ENCODE data around the gene TMEM150C.
"Not testable (repeated sequence)": the region's sequence is repeated elsewhere in the genome, so short reads cannot be mapped to it uniquely, and the experiment has no call there.

TMEM150C gene

DNA sequence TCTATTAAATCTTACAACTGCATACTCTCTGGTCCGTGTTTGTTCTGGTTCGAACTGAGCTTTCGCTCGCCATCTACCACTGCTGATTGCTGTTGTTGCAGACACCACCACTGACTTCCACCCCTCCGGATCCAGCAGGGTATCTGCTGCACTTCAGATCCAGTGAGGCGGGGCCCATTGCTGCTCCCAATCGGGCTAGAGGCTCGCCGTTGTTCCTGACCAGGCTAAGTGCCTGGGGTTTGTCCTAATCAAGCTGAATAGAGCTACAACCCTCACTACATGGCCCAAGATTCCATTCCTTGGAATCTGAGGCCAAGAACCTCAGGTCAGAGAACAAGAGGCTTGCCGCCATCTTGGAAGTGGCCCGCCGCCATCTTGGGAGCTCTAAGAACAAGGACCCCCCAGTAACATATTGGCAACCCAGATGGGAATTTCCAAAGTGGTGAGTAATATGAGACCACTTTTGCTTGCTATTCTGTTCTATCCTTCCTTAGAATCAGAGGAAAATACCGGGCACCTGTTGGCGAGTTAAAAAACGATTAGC is 88.1 kb downstream of the TMEM150C start:
- no peak for DNase-seq (ENCODE audit: low spot score)

DNA sequence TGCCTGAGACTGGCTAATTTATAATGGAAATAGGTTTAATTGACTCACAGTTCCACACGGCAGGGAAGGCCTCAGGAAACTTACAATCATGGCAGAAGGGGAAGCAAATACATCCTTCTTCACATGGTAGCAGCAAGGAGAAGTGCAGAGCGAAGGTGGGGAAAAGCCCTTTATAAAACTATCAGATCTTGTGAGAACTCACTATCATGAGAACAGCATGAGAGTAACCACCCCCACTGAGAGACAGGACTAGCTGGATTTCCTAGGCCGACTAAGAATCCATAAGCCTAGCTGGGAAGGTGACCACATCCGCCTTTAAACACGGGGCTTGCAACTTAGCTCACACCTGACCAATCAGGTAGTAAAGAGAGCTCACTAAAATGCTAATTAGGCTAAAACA is 88.7 kb downstream of the TMEM150C start:
- DNase-seq (ENCODE audit: low spot score): not testable (repeated sequence)

- no peak for DNase-seq (ENCODE audit: low spot score)
Measured at GRCh38 chr4:82469791-82470345, 91.9 kb downstream of the TMEM150C start.

DNA sequence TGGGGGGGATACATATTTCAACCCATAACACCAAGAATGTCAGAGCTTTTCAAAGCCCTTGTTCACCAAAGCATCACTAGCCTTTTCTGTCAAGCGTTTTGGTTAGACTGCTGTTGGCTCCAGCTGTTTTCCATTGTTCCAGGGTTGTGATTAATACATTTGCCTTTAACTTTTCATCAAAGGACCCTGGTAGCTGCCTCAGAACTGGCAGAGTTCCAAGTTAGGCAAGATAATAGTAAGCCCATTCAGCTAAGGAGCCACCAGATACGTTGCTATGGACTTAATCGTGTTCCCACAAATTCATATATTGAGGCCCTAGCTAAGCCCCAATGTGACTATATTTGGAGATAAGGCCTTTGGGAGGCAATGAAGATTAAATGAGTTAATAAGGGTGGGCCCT is 94.3 kb downstream of the TMEM150C start:
- no peak for DNase-seq (ENCODE audit: low spot score)

- no peak for DNase-seq (ENCODE audit: low spot score)
Measured at GRCh38 chr4:82463221-82463620, 98.6 kb downstream of the TMEM150C start.

DNA sequence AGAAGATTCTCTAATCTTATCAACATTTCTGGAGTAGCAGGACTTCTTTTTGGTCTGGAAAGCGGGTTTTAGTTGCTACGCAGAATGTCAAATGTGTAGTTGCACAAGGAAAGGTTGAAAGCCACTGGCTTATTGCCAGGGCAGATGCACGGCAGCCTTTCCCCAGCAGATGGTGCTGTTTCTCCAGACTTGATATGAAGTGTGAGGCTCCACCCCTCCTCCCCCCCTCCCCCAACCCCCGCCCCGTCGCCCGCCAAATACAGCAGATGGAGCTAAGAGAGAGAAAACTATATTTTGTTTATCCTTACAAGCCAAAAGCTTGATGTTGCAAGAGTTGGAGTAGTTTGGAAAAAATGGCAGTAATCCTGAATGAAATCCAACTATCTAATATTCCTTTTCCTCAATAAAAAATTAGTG is 99.4 kb downstream of the TMEM150C start:
- DNase-seq (ENCODE audit: low spot score): peak; percentile 90

- DNase-seq (ENCODE audit: low spot score): no peak
Measured at GRCh38 chr4:82461710-82462109, 100.1 kb downstream of the TMEM150C start.

DNA sequence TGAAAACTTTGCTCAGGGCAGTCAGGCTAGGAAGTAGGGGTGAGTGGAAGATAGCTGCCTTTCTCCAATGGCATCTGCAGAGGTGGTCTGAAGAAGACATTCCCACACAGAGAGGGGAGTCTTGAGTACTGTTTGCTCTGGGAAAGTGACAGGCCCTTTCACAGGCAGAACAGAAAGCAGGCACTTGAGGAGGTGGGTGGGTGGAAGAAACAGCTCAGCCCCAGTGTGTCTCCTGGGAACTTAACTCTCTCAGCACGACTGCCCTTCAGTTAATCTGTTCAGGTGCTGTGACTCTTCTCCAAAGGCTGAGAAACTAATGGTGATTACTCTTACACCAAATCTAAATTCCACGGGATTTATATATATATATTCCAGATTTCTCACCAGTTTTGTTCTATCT is 103.1 kb downstream of the TMEM150C start:
- peak; percentile 39 for DNase-seq (ENCODE audit: low spot score)

DNA sequence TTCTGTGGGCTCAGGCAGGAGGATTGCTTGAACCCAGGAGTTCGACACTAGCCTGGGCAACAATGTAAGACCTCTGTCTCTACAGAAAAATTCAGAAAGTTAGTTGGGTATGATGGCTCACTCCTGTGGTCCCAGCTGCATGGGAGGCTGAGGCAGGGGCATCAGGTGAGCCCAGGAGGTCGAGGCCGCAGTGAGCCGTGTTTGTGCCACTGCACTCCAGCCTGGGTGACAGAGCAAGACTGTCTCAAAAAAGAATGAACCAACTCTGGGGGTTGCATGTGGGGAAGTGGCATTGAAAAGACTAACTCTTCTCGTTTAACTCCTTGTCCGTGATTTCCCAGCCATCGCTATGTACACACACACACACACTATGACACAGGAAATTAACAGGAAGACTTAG is 104.5 kb downstream of the TMEM150C start:
- DNase-seq (ENCODE audit: low spot score): no peak

GRCh38 chr4:82452026-82452425 is 109.8 kb downstream of the TMEM150C start:
- no peak for DNase-seq (ENCODE audit: low spot score)

DNA sequence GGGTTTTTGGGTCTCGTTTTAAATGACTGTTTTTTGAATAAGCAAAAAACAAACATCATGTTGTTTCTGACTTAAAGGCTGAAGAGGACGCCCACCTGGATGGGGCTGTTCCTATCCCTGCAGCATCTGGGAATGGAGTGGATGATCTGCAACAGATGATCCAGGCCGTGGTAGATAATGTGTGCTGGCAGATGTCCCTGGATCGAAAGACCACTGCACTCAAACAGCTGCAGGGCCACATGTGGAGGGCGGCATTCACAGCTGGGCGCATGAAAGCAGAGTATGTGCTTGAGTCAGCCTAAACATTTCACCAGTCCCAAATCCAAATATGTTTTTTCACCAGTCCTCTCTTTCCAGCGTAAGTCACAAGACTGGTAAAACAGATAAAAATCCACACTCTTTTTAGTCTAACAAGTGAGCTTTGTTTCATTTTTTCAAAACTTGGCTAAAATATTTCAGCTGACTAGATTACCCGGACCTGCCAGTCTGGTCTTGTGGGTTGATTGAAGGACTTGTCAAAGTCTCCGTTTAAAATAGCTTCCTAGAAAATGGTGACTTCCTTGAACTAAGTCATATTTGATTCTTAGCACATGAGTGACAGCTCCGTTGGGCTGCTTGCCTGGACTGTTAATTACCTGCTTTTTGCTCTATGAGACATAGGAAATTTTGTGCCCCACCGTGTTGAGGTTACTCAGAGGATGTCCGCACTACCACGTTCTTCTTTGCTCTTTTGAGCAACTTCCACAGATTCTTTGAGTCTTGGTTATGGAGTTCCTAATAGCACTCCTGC is 110.6 kb downstream of the TMEM150C start:
- DNase-seq (ENCODE audit: low spot score): no peak

DNA sequence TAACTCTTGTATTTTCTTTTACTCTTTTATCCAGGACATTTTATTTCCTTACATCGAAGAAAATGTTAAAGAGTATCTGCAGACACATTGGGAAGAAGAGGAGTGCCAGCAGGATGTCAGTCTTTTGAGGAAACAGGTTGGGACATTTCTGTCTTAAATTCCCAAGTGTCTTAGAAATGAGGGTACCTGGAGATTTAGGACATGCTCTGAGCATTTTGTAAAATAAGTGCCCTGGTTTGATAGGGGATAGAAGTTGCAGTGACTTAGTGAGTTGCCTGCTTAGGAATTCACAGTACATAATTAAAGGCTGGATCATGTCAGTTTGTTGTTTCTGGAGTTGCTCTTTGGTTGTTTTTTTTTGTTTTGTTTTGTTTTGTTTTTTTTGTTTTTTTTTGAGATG is 113.9 kb downstream of the TMEM150C start:
- no peak for DNase-seq (ENCODE audit: low spot score)

DNA sequence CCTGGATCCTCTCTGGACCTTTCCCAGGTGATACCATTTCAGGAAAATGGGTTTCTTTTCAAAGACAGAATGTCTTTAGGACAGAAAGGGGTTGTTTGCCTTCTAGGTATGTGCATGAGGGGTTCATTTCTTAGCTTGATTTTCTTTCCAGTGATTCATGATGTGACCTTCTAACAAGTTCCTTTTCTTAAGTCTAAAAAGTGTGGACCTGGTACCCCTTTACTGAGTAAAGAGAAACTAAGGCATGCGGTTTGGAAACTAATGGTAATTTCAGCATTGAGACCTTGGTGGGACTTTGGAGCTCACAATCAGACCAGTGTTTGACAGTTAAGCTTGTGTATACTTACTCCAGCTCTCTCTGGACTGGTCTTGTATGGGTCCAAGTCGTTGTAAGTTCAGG is 122.7 kb downstream of the TMEM150C start:
- DNase-seq (ENCODE audit: low spot score): no peak

DNA sequence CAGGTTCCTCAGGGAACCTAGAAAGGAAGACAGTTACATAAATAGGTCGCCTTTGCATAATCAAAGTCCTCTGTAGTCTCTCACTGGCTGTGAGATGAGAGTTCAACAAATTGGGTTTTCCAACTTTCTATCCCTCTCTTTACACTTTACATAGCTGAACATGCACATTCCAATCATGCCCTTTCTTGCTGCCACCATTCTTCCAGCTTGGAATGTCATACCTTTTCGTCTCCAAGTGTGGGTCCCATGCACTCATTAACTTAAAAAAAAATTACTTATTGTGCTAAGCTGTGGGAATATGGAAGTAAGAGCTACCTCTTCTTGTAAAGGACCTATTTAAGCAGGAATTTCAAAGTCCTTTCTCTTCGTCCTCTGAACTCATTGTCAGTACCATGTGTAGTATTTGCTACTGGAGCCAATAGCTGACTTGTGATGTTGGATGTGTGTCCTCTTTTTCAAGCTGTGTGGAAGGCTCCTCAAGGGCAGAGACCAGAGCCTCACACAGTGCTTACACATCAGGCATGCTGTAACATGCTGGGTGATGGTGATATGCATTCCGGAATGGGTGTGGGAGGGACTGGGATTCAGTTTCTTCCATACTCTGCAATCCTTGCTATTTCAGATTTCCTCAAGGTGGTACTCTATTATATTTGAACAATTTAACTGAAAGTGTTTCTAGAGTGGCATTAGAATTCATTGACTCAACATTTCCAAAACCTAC is 124.3 kb downstream of the TMEM150C start:
- DNase-seq (ENCODE audit: low spot score): no peak

GRCh38 chr4:82436780-82437179 is 125.0 kb downstream of the TMEM150C start:
- DNase-seq (ENCODE audit: low spot score): no peak

- DNase-seq (ENCODE audit: low spot score): no peak
Measured at GRCh38 chr4:82436130-82436529, 125.7 kb downstream of the TMEM150C start.

DNA sequence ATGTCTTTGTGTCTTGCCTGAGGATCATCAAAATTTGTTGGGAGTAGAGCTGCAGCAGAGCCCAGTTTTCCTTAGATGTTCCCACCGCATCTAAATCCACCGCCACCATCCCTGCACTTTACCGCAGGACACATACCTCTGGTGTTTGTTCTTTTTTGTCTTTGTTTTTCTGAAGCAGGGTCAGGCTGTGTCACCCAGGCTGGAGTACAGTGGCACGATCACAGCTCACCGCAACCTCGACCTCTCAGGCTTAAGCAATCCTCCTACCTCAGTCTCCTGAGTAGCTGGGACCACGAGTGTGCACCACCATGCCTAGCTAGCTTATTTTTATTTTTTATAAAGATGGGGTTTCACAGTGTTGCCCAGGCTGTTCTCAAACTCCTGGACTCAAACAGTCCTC is 126.8 kb downstream of the TMEM150C start:
- DNase-seq (ENCODE audit: low spot score): no peak

DNA sequence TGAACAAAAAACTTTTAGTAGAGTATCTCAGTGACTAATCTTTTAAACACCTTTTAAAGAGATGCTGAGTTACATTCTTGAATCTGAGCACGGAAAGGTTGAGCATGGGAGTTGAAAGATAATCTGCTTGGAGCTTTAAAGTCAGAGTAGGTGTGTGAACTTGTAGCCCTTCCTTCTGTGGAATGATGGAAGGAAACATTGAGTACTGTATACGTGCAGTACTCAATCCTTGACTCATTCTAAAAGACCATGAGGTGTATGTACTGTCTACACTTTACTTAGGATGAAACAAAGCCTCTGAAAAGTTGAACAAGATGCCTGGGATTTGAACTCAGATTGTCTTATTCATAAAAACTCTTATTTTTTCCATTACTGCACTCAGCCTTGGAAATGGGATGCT is 128.0 kb downstream of the TMEM150C start:
- DNase-seq (ENCODE audit: low spot score): no peak

Measured in D341Med (cell line).